Measurements from ENCODE around the gene GSK3B.
"Not testable (repeated sequence)": the region's sequence is repeated elsewhere in the genome, so short reads cannot be mapped to it uniquely, and the experiment has no call there.

Gene GSK3B

GRCh38 chr3:119930286-119930685 is 164.0 kb downstream of the GSK3B start:
- DNase-seq: no peak

DNA sequence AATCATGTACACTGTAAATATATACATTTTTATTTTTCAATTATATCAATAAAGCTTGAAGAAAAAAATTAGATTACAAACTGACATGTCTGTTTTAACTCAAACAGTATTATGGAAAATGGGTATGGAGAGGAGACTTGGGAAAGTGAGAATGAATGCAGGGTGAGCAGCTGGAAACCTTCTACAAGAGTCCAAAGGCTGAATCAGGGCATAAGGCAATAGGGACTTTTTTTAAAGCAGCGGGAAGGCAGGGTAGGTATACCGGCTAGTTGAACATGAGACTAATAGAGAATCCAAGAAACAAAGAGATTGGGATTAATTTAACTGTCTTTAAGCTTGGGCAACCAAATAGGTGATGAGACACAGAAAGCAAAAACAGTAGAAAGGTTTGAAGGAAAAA is 167.1 kb downstream of the GSK3B start:
- no peak for DNase-seq

DNA sequence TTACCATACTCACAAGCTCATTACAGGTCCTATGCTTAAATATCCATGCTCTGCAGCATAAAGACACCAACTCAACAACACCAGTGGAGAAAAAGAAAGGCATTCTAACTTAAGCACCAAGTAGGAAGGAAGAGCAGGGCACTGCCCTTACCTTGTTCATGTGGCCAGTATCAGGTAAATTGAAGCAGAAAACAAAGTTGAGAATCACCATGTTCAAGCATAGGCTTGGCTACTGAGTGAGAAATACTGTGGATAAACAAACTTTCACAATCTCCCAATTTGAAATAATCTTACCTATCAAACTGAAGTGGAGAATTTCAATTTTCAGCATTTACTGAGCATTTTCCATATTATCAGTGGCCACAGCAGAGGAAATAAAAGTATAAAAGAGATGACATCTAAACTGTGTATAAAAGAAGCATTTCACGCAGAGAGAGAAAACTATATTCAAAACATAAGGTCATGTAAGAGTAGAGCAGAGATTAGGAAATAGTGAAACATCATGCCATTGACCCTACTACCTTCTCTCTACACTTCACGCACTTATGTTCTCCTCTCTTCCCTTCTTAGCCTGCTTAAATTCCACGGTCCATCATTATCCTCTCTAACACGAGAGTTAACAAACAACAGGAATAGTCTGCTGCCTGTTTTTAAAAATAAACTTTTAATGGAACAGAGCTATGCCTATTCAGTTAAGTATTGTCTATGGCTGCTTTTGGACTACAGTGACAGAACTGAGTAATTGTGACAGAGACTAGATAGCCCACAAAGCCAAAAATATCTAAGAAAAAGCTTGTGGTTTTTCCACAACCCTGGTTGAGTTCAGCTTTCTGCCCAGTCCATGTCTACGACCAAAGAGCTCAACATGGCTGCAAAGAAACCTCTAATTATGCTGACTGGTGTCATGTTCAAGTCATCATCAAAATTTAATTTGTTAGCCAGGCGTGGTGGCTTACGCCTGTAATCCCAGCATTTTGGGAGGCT is 169.8 kb downstream of the GSK3B start:
- no peak for DNase-seq

DNA sequence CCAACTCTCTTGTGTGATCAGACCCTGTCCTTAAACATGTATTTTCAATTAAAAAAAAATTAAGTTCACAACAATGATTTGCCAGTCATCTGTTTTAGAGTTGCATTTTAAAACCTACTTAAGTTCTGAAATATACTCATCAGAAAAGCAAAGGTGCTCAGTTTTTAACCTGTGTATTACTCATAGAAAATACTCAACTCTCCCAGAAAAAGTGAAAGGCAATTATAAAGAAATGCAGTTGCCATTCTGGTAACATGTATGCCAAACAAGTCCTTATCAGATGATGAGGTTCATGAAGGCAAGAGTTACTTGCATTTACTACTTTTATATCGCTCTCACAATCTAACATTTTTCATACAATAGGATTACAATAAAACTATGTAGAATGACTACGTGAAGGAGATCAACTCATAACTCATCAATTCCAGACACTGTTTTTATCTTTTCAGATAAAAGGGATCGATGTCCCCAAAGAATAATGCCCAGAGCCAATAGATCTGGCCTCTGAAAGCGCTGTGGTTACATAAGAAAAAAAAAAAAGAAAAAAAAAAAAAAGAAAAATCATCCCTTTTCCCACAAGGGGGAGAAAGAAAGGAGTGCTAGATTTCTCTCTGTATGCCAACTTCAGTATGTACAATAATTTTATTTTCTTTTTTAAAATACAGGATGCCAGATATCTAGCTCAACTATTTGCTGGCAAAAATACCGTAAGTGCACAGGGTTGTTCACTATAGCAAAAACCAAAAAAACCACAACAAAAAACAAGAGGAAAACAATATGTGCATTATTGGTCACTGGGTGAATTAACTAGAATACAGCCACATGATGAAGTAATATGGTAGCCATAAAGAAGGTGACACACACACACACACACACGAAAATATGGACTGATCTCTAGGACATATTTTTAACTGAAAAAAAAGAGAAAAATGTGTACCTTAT is 175.0 kb downstream of the GSK3B start:
- no peak for DNase-seq

- no peak for DNase-seq
These were observed 181.2 kb downstream of the GSK3B start for GRCh38 chr3:119913021-119913420.

DNA sequence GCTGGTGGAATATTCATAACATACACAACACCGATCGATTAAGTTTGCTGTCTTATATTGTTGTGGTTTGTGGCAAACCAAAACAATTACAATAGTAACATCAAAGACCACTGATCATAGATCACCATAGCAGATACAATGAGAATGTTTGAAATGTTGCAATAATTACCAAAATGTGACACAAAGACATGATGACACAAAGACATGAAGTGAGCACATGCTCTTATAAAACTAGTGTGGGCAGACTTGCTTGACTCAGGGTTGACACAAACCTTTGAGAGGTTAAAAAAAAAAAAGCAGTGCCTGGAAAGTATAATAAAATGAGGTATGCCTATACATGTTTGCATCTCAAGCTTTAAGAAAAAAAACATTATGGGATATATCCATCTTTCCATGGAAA is 182.0 kb downstream of the GSK3B start:
- no peak for DNase-seq

GRCh38 chr3:119911748-119912147 is 182.5 kb downstream of the GSK3B start:
- DNase-seq: no peak

DNA sequence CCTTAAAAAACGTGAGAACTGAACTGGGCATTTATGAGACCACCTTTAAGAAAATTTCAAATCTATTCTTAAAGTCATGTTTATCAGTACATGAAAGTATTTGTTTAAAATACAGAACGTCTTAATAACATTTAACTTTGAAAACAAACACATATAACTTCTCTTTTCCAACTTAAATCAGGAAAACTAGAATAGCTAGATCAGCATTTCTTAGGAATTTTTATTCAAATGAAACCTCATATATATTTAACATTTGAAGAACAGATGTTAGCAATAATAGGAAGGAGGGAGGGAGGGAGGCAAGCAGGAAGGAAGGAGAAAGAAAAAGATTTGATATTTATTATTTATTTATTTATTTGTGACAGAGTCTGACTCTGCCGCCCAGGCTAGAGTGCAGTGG is 192.2 kb downstream of the GSK3B start:
- DNase-seq: no peak

DNA sequence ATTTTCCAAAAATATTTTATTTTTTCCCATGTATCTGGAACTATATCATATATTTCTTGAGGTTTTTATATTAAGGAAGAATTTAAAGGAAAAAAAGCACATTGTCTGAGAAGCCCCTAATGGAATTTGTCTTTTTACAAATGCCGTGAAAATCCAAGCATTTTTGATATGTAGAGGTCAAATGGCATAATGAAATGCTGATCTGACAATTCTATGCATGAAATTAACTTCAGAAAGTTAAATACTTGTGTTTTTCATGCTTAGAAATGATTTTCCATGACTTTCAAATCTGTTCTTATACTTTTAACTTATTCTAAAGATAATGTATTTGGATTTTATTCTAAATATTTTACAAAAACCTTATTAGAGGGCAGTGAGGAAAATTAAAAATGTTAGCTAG is 193.1 kb downstream of the GSK3B start:
- DNase-seq: no peak

DNA sequence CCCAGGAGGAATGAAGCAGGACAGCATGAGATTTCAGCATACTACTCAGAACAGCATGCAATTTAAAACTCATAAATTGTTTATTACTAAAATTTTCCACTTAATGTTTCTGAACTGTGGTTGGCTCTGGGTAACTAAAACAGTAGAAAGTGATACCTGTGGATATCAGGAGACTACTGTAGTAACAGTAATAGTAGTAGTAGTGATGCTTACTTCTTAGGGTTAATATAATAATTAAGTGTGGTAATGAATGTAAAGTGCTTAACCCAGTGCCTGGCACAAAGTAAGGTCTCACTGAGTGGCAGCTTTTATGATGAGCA is 195.1 kb downstream of the GSK3B start:
- DNase-seq: no peak

GRCh38 chr3:119898478-119899191 is 195.6 kb downstream of the GSK3B start:
- DNase-seq: no peak

GRCh38 chr3:119894195-119894594 is 200.1 kb downstream of the GSK3B start:
- DNase-seq: no peak

GRCh38 chr3:119893769-119894168 is 200.5 kb downstream of the GSK3B start:
- no peak for DNase-seq

GRCh38 chr3:119891944-119892721 is 202.1 kb downstream of the GSK3B start:
- peak; percentile 72 to 78 for DNase-seq

DNA sequence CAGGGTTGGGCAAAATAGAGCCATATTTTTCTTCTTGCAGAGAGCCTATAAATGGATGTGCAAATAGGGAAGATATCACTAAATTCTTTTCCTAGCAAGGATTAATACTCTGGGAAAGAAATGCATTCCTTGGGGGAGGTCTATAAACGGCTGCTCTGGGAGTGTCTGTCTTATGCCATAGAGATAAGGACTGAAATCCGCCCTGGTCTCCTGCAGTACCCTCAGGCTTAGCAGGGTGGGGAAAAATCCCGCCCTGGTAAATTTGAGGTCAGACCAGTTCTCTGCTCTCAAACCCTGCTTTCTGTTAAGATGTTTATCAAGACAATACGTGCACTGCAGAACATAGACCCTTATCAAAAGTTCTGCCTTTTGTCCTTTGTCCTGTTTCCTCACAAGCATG is 205.6 kb downstream of the GSK3B start:
- not testable (repeated sequence) for DNase-seq

GRCh38 chr3:119885746-119886530 is 208.3 kb downstream of the GSK3B start:
- no peak for DNase-seq

- DNase-seq: no peak
These were observed 210.1 kb downstream of the GSK3B start for GRCh38 chr3:119884161-119884557.

GRCh38 chr3:119883461-119884160 is 210.6 kb downstream of the GSK3B start:
- no peak for DNase-seq

- no peak for DNase-seq
These were observed 213.3 kb downstream of the GSK3B start for GRCh38 chr3:119880966-119881365.

DNA sequence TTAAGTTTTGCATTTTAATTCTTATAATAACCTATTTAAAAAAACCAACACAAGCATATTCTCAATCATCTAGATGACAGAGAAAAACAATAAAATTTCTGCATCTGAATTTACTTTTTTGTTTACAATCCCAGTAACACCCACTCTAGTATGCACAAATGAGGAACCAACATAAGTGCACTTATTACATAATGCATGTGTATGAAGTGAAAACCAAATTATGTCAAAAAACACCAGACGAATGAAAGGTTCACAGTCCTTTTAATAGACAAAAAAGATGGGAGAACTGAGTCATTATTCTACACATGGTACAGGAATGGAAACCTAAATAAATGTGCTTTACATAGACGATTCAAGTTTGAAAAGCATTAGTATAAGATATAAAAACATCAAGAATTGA is 220.6 kb downstream of the GSK3B start:
- no peak for DNase-seq

- no peak for DNase-seq
These were observed 221.5 kb downstream of the GSK3B start for GRCh38 chr3:119872773-119873172.
